ENCODE results near the gene FBXW2. TPM values are rescaled to one million over a fixed set of nuclear protein-coding genes. Genes with fewer than 3 reads are reported as not detected.

The FBXW2 gene
- total RNA-seq, 4 donors from 2014 or later = 23.3 to 52.1 (median 40.0) TPM

- no peak overlapping the region for H3K27ac ChIP-seq
- no peaks in the 10 kb centered on the region for H3K27me3 ChIP-seq
- H3K36me3 ChIP-seq = peaks cover 0 to 60% (median 27%) of the 10 kb centered on the region in 4 donors
- TF ChIP-seq CTCF (IDR thresholded peaks at IDR 0.05) (no peak), POLR2AphosphoS5 (IDR thresholded peaks at IDR 0.05) (no peak), POLR2A (IDR thresholded peaks at IDR 0.05) (no peak), EP300 (IDR thresholded peaks at IDR 0.05; ENCODE audit: low read depth) (no peak)
- H3K4me1 ChIP-seq = no peaks in the 10 kb centered on the region
- no peak overlapping the region for H3K4me3 ChIP-seq
- WGBS, 2 donors (ENCODE audit: low coverage in 1 of 2) = 82% methylated on average over 1 of the region's 1 CpG; no CpG with 5 or more reads in 1 of the 2 donors
- in situ Hi-C loops (cut with MboI; ENCODE audit: low pct_ligation_motif_present in 1 of 4, low pct_unique_long_range_greater_than_20kb in 1 of 4, low sequenced_read_pairs in 3 of 4) (no loop called here), intact Hi-C loops (cut with DNase I; ENCODE audit: low total_unique reads) (no loop called here)
- H3K9me3 ChIP-seq = peaks cover 0 to 3% of the 10 kb centered on the region in 2 donors
- no peak for DNase-seq
These were observed 36.4 kb upstream of the FBXW2 start for GRCh38 chr9:120829650-120830049.

GRCh38 chr9:120820095-120820494, 26.9 kb upstream of the FBXW2 start:
- Histone ChIP-seq H3K9me3 (no peaks in the 10 kb centered on the region), H3K36me3 (peaks cover 0 to 52% (median 27%) of the 10 kb centered on the region in 4 donors), H3K4me3 (no peak overlapping the region), H3K27me3 (no peaks in the 10 kb centered on the region), H3K4me1 (no peaks in the 10 kb centered on the region), H3K27ac (no peak overlapping the region)
- TF ChIP-seq CTCF (IDR thresholded peaks at IDR 0.05) (no peak), EP300 (IDR thresholded peaks at IDR 0.05; ENCODE audit: low read depth) (no peak), POLR2AphosphoS5 (IDR thresholded peaks at IDR 0.05) (no peak), POLR2A (IDR thresholded peaks at IDR 0.05) (no peak)
- in situ Hi-C loops (cut with MboI; ENCODE audit: low pct_ligation_motif_present in 1 of 4, low pct_unique_long_range_greater_than_20kb in 1 of 4, low sequenced_read_pairs in 3 of 4) (no loop called here), intact Hi-C loops (cut with DNase I; ENCODE audit: low total_unique reads) (no loop called here)
- whole genome bisulfite sequencing, 2 donors (ENCODE audit: low coverage in 1 of 2) = 81 to 87% methylated on average over 4 of the region's 4 CpGs
- no peak for DNase-seq

GRCh38 chr9:120818595-120818994, 25.4 kb upstream of the FBXW2 start:
- 82 to 92% methylated on average over 1 of the region's 1 CpG for WGBS, 2 donors (ENCODE audit: low coverage in 1 of 2)
- no peak overlapping the region for H3K4me3 ChIP-seq
- intact Hi-C loops (cut with DNase I; ENCODE audit: low total_unique reads) = no loop called here
- no peak overlapping the region for H3K27ac ChIP-seq
- H3K4me1 ChIP-seq = no peaks in the 10 kb centered on the region
- peaks cover 0 to 45% (median 20%) of the 10 kb centered on the region in 4 donors for H3K36me3 ChIP-seq
- DNase-seq = no peak
- no peaks in the 10 kb centered on the region for H3K9me3 ChIP-seq
- in situ Hi-C loops (cut with MboI; ENCODE audit: low pct_ligation_motif_present in 1 of 4, low pct_unique_long_range_greater_than_20kb in 1 of 4, low sequenced_read_pairs in 3 of 4) = no loop called here
- no peaks in the 10 kb centered on the region for H3K27me3 ChIP-seq
- no peak for TF ChIP-seq EP300 (IDR thresholded peaks at IDR 0.05; ENCODE audit: low read depth)
- no peak for TF ChIP-seq POLR2A (IDR thresholded peaks at IDR 0.05)
- no peak for TF ChIP-seq CTCF (IDR thresholded peaks at IDR 0.05)
- TF ChIP-seq POLR2AphosphoS5 (IDR thresholded peaks at IDR 0.05) = no peak

GRCh38 chr9:120815075-120815474, 21.9 kb upstream of the FBXW2 start:
- 84 to 96% methylated on average over 4 of the region's 4 CpGs for WGBS, 2 donors (ENCODE audit: low coverage in 1 of 2)
- intact Hi-C loops (cut with DNase I; ENCODE audit: low total_unique reads) (no loop called here), in situ Hi-C loops (cut with MboI; ENCODE audit: low pct_ligation_motif_present in 1 of 4, low pct_unique_long_range_greater_than_20kb in 1 of 4, low sequenced_read_pairs in 3 of 4) (no loop called here)
- DNase-seq = no peak
- no peak overlapping the region for H3K27ac ChIP-seq
- no peaks in the 10 kb centered on the region for H3K4me1 ChIP-seq
- no peak overlapping the region for H3K4me3 ChIP-seq
- H3K27me3 ChIP-seq = no peaks in the 10 kb centered on the region
- peaks cover 0 to 23% (median 7%) of the 10 kb centered on the region in 4 donors for H3K36me3 ChIP-seq
- H3K9me3 ChIP-seq = no peaks in the 10 kb centered on the region
- TF ChIP-seq POLR2A (IDR thresholded peaks at IDR 0.05) = no peak
- no peak for TF ChIP-seq CTCF (IDR thresholded peaks at IDR 0.05)
- TF ChIP-seq POLR2AphosphoS5 (IDR thresholded peaks at IDR 0.05) = no peak
- TF ChIP-seq EP300 (IDR thresholded peaks at IDR 0.05; ENCODE audit: low read depth) = no peak

Data from transverse colon (tissue), 4 donors.